GM21381 (cell line): Measurements from ENCODE around the gene VAMP8.
A peak's percentile ranks its signal among the peaks of the same experiment; 100 is the strongest.
"Not testable (repeated sequence)": the region's sequence is repeated elsewhere in the genome, so short reads cannot be mapped to it uniquely, and the experiment has no call there.

Experiments
- ATAC-seq: cut with Tn5 transposase; IDR thresholded peaks from one replicate; pipeline ENCODE4 v1.9.1; 2021; ENCODE audit warnings: mild to moderate bottlenecking, moderate library complexity; ENCODE audit not compliant: unreplicated experiment

Gene VAMP8

GRCh38 chr2:85597241-85597640, 19.9 kb downstream of the VAMP8 start:
- no peak for ATAC-seq

- no peak for ATAC-seq
These were observed 21.4 kb downstream of the VAMP8 start for GRCh38 chr2:85598594-85599340.

- ATAC-seq = no peak
These were observed 22.3 kb downstream of the VAMP8 start for GRCh38 chr2:85599468-85600234.

- ATAC-seq = no peak
These were observed 22.8 kb downstream of the VAMP8 start for GRCh38 chr2:85600235-85600575.

GRCh38 chr2:85600951-85601770, 23.8 kb downstream of the VAMP8 start:
- ATAC-seq = no peak

- peak; percentile 39 for ATAC-seq
These were observed 24.5 kb downstream of the VAMP8 start for GRCh38 chr2:85601771-85602475.

GRCh38 chr2:85602476-85603234, 25.3 kb downstream of the VAMP8 start, which contains the start of gene TMEM150A:
TMEM150A (minus strand) TSS chr2:85602698; CDS start chr2:85601948, 750 bp downstream.
- peak; percentile 96 for ATAC-seq

GRCh38 chr2:85604133-85604444, 26.7 kb downstream of the VAMP8 start:
- not testable (repeated sequence) for ATAC-seq

- ATAC-seq = no peak
These were observed 27.4 kb downstream of the VAMP8 start for GRCh38 chr2:85604568-85605339.

GRCh38 chr2:85605406-85606115, 28.2 kb downstream of the VAMP8 start:
- ATAC-seq = no peak

GRCh38 chr2:85606116-85606455, 28.7 kb downstream of the VAMP8 start:
- ATAC-seq = no peak

- no peak for ATAC-seq
These were observed 30.2 kb downstream of the VAMP8 start for GRCh38 chr2:85607268-85608215.

GRCh38 chr2:85611217-85611704, 33.9 kb downstream of the VAMP8 start:
- ATAC-seq = peak; percentile 2

- ATAC-seq = peak; percentile 71
These were observed 34.6 kb downstream of the VAMP8 start, which contains the start of gene C2orf68 for GRCh38 chr2:85611705-85612587. C2orf68 (minus strand) TSS chr2:85612066; CDS start chr2:85611984, 82 bp downstream.

- ATAC-seq = no peak
These were observed 36.5 kb downstream of the VAMP8 start for GRCh38 chr2:85613717-85614515.

GRCh38 chr2:85614757-85615156, 37.4 kb downstream of the VAMP8 start:
- ATAC-seq = not testable (repeated sequence)
